Measurements from ENCODE around the gene RBMX2.
"Not testable (repeated sequence)": the region's sequence is repeated elsewhere in the genome, so short reads cannot be mapped to it uniquely, and the experiment has no call there.

Gene RBMX2, protein sequence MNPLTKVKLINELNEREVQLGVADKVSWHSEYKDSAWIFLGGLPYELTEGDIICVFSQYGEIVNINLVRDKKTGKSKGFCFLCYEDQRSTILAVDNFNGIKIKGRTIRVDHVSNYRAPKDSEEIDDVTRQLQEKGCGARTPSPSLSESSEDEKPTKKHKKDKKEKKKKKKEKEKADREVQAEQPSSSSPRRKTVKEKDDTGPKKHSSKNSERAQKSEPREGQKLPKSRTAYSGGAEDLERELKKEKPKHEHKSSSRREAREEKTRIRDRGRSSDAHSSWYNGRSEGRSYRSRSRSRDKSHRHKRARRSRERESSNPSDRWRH

DNA sequence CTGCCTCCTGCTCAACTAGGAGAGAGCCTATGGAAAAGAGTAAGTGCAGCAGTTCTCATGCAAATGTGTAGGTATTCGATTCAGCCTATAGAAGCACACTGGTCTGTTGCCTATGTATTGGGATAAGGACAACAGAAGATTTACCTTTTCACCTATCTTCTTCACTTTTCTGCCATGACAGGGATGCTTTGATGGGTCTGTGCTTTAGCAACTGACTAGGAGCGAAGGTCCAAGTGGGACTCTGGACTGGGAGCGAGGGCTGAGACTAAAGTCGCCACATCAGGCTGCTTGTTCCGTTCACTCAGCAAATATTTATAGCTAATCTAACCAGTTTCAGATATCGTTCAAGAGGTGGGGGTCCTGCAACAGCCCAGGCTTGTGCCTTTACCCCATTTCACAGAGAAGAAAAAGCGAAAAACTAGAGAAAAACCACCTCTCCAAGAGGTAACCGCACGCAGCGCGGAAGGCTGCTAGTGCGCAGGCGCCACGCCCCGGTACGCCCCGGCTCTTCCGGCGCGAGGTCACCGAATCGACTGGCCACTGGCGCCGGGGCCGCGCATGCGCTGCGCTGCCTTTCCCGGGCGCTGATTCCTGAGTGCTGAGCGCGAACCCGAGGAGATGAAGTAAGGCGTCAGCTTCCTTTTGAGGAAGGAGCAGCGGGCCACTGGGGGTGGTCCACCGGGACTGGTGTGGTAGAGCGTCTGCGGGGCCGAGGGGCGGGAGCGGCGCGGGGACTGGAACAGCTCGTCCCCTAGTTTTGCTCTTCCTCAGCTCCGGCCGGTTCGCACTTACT lies at the start of gene RBMX2:
Gene RBMX2 (plus strand): TSS at position 573 of the 793 bp plus-strand sequence. CDS start 46 bp downstream, at position 619.
- DNase-seq: peak; percentile 67

DNA sequence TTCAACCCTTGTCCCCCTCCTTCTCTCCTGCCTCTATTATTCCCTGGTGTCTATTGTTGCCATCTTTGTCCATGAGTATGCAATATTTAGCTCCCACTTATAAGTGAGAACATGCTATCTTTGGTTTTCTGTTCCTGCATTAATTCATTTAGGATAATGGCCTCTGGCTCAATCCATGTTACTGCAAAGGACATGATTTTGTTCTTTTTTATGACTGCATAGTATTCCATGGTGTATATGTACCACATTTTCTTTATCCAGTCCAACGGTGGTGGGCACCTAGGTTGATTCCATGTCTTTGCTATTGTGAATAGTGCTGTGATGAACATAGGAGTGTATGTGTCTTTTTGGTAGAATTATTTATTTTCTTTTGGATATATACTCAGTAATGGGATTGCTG lies 49.7 kb upstream of the RBMX2 start:
- DNase-seq: not testable (repeated sequence)

DNA sequence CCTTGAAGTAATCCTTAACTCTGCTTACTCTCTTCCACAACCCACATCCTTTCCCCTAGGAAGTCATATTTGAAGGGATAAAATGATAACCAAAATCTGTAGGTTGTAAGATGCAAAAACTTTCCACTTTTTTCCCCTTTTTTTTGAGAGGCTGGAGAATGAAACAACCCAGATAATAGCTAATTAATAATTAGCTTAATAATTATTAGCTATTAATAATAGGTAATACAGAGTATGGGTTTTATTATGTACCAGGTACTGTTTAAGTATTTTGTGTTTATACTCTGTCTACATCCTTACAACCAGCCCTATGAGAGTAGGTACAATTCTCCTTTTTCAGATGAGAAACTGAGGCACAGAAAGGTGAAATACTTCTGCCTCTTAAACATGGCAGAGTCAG lies 25.7 kb upstream of the RBMX2 start:
- DNase-seq: no peak

DNA sequence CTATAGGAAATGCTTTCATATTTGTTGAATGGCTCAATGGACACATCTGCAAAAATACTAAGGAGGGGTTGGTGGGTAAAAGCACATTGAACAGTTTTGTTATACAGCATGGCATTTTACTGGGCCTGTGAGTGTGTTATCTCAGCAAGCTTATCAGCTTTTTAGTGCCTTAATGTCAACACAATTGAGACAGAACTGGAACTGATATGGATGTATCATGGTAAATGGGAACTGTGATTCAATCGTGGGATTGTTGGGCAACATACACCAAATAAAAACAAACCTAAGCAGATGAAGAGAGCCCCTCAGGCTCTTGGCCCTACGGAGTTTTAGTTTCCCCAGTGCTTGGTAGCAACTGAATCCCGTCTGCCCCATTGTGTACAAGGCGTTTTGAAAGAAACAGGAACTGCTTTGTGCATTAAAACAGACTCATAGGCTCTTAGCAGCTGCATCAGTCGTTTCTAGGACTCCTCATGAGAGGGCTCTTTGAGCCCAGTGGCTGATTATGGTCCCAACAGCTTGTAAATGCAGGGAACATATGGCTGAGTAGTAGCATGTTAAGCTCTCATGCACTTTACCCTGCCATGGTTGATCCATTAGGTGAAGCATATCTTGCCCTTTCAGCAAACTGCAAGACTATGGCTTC lies 23.6 kb upstream of the RBMX2 start:
- no peak for DNase-seq

DNA sequence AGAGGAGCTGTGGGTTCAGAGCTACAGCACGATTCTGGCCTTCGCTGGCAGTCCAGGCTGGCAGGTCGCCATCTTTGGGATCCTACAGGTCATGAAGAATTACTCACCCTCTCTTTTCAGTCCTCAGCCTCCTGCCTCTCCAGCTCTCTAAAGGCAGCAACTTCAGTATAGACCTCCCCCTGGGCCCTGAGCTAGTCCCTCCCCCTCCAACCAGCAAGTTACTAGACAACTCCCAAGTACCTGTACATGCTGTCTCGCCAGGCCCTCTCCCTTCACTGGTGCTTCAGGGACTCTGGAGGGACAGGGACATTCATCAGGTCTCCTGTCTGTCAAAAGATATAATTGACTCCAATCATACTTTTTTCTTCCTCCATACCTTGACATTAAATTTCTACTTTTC lies 16.3 kb upstream of the RBMX2 start, which contains the start of gene GPR119:
Gene GPR119 (minus strand): TSS at position 155 of the 400 bp plus-strand sequence. CDS start 227 bp downstream, outside the sequence.
- DNase-seq: no peak

DNA sequence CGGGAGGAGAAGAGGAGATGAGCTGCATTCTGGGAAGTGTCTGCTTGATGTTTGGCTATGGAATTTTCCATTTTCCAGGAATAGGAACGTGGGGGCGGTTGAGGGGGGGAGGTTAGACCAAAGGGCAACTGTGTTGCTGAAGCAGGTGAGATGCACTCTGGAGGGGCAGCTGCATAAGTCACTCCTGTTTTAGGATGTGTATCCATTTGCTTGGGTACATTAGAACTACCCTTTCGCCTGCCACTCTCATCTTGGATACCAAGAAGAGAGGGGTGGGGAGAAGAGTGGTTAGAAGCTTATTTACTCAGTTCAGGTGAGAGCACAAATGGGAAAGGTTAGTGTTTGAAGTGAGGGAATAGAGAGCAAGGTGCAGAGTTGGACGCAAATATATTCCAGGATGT lies 15.4 kb upstream of the RBMX2 start:
- no peak for DNase-seq

DNA sequence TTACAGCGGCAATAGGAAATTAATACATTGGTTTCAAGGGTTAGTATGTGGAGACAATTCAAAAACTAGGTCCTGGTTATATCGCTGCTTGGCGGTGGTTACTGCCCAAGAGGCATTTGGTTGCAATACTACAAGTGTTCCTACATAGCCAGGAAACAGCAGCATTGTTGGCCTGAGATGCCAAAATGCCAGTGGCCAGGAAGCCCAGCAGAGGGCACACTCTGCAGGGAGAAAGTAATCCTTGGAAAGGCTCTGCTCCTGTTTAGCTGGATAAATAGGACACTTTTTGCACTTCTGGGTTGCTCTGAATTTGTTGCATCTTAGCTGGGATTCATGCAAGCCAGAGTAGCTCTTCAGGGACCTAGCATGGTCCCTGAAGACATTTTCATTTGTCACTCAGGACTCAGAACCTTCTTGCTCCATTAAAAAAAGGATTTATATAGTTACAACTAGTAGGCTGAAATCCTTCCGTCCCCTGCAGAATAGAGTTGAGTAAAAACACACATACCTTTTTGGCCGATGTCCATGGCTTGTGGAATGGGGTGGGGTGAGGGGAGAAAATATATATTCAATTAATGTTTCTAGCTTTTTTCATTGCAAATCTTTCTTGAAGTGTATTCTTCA lies 8.2 kb upstream of the RBMX2 start:
- peak; percentile 48 for DNase-seq

DNA sequence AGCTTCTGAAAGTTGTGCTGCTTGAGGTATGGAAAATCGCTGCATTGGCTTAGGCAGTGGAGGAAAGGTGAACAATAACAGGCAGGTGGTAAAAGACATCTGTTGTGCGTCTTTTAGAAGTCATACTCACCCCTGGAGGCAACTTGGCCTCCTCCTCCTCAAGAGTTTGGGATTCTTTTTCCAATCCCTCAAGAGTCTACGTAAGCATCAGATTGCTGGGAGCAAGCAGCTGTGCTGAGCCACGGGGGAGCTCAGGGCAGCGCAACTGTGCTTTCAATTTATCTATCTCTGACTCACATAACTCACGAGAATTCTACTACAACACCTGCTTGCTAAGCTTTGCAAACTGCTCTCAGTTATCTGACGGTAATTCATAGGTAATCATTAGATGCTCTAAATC lies 6.4 kb upstream of the RBMX2 start:
- DNase-seq: no peak

DNA sequence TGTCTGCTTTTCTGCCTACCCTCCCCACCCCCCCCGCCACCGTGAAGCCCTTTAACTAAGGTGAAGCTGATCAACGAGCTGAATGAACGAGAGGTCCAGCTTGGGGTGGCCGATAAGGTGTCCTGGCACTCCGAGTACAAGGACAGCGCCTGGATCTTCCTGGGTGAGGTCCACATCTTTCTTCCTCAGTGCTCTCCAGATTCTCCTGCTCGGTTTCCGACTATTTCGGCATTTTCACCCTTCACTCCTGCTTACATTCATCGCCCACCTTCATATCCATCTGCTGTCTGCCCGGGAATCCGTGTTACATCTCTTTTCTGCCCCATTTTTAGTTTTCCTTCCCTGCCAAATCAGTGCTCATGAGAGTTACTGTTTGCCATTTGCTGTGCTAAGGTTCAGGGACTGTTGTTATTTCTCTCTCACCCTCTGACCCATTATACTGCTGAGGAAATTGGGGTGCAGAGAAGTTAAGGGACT lies 459 bp downstream of the RBMX2 start:
- DNase-seq: no peak

DNA sequence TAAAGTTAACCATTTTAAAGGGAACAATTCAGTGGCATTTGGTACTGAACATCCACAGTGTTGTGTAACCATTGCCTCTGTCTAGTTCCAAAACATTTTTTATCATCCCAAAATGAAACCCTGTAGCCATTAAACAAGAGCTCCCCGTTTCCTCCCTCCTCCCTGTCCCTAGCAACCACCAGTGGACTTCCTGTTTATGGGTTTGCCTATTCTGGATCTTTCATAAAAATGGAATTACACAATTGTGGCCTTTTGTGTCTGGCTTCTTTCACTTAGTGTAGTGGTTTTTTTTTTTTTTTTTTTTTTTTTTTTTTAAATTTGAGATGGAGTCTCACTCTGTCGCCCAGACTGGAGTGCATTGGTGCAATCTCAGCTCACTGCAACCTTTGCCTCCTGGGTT lies 11.6 kb downstream of the RBMX2 start:
- no peak for DNase-seq

DNA sequence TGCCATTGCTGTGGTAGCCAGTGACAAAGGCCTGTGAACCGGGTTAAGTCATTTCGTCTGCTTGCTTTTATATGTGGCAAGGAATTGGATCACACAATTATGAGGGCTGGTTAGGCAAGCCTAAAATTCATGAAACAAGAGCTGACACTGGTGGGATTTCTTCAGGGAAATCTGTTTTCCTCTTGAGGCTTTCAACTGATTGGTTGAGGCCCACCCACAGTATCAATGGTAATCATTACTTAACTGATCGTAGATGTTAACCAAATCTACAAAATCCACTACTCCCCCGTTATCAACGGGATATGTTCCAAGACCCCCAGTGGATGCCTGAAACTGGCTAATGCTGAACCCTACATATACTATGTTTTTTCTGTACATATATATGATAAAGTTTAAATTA lies 13.0 kb downstream of the RBMX2 start:
- DNase-seq: no peak

DNA sequence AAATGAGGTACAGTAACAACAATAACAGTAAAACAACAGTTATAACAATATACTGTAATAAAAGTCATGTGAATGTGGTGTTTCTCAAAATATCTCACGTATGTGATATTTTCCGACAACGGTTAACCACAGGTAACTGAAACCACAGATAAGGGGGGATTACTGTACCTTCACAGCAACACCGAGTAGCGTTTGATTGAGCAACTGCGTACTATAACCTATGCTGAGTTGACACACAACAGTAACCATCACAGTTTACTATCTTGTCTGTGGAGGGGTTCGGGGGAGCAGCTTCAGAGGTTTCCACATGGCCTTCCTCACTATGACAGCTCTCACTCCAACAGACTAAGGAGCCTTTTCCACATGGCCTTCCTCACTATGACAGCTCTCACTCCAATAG lies 13.4 kb downstream of the RBMX2 start:
- DNase-seq: no peak

DNA sequence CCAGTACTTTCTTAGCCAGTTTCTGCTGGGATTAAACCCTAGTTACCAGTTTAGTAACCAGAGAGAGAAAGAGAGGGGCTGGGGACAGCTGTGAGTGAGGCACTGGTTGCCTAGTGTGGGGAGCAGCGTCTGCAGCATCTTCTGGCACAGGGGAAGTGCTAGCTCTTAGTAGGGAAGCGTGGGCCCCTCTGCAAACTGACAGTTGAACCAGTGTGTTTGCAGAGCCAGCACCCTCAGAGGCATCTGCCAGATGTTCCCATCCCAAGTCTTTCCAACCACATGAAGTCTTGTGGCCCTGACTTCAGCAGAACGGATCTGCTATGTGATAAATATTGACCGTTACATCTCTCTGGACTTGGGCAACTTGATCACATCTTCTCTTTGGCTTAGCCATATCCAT lies 15.0 kb downstream of the RBMX2 start:
- DNase-seq: no peak

DNA sequence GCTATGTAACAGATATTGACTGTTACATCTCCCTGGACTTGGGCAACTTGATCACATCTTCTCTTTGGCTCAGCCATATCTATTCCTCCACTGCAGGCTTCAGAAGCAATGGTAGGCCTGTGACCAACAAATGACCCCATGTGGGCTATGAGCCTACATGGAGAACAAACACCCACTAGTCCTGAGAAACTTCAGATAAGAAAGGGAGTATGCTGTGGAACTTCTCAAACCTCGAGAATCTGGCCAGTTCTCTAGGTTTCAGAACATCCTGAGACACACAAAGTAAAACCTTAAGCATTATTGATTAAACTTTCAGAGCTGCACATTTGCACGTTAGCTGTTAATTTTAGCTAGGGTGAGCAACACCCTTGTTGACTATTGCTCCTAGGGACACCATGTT lies 16.3 kb downstream of the RBMX2 start:
- no peak for DNase-seq

DNA sequence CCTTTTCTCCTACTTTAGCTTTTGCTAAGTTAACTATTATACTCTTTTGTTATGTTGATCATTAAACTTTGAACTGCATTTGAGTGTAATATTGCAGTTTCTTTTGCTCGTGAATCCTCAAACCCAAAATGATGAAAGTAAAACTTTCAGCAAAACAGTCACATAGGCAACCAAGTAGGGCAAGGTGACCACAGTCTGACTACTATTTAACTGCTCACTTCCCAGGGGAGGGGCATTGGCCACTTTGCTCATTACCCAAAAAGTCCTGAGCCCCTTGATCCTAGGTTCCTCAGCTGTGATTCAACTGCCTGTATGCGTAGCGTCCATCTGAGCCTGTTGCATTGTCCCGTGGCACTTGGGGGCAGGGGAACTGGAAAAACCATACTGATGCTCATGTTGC lies 17.0 kb downstream of the RBMX2 start:
- no peak for DNase-seq

DNA sequence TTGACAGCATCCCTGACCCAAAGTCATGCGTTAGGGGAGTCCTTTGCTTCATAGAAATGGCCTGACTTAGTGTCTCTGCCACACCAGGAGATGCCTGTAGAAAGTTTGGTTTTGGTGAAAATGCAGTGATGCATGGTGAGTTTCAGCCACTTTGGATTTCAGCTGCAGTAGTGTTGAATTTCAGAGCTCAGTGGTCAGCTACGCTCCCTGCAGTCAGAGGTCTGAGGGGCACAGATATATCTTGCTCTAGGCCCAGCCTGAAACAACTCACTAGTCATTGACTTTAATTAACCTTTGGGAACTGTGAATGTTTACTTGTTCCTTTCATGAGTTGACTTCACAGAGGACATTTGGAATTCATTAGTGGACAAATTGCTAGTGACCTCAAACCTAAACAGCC lies 17.5 kb downstream of the RBMX2 start:
- DNase-seq: no peak

DNA sequence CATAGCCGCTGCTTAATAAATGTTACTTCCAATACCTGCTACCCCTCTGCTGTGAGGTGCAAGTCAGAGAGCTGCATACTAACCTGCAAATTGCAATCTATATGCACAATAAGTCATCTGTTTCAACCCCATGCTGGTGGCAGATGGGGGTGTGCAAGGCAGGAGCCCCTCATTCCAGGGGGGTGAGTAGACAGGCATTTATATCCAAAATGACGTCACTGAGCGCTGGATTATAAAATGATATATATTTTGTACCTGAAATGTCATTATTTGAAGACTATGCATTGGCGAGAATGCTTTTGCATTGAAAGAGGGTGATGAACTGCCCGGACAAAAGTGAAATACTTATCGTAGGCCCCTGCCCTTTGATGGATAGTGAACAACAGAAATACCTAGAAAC lies 24.7 kb downstream of the RBMX2 start:
- DNase-seq: no peak

DNA sequence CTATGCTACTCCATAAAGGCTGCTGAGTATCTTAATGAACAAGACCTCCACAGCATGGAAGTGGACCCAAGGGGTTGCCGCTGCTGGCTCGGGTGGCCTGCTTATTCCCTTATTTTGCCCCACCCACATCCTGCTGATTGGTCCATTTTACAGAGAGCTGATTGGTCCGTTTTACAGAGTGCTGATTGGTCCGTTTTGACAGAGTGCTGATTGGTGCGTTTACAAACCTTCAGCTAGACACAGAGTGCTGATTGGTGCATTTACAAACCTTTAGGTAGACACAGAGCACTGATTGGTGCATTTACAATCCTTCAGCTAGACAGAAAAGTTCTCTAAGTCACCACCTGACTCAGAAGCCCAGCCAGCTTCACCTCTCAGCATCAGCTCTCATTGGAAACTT lies 27.4 kb downstream of the RBMX2 start:
- DNase-seq: not testable (repeated sequence)

DNA sequence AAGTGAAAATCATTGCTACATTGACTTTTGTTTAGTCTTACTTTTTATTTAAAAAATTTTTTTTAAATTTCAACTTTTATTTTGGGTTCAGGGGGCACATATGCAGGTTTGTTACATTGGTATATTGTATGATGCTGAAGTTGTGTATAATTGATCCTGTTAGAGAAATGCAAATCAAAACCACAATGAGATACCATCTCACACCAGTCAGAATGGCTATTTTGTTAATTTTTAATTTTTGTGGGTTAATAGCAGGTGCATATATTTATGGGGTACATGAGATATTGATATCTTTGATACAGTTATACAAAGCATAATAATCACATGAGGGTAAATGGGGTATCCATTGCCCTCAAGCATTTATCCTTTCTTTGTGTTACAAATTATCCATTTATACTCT lies 34.1 kb downstream of the RBMX2 start:
- no peak for DNase-seq

DNA sequence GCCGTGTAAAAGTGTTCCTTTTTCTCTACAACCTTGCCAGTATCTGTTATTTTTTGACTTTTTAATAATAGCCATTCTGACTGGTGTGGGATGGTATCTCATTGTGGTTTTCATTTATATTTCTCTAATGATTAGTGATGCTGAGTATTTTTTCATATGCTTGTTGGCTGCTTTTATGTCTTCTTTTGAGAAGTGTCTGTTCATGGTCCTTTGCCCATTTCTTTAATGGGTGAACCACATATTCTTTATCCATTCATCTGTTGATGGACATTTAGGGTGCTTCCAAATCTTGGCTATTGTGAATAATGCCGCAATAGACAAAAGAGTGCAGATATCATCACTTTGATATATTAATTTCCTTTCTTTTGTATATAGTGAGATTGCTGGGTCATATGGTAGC lies 36.2 kb downstream of the RBMX2 start:
- DNase-seq: not testable (repeated sequence)

DNA sequence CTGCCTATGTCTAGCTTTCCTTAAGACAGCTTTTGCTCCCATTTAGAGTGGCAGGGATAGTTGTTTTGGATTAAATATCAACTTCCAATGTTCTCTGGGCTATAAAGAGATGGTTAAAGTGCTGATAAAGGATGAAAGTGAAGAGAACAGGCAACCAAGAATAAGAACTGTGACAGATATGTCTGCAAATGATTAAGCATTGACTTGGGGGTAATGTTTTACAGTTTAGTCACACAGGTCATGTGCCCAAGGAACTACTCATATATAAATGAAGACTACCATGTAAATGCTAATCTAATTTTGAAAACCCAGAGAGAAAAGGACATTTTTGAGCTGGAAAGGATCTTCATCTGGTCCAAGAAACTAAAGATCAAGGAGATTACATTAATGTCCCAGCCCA lies 42.1 kb downstream of the RBMX2 start:
- DNase-seq: no peak

DNA sequence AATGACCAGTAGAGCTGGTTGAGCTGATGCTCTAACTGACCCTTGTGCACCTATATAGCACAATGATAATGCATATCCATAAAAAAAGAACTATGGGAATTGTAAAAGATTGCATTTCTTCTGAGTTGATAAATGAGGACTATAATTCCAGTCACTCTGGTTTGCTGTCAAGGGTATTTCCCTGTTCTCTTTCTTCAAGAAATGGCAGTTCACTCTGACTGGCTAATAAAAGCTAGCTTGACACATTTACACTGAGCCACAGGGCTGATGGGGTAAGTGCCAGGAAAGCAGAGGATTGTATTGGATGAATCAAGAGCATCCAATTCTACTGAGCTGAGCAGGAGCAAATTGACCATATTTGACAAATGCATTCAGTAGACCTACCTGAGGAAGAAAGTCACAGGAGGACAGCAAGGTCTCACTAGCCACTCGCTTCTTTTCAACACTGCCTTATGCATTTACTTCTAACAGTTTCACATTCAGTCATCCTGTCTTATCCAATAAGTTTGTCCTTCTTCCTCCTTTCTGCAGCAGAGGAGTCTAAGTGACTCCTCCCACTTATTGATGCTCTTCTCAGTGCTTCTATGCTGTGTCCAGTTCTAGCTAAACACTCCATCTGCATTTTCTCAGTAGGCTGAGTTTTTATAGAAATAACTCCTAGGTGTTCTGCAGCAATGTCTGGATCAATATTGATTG lies 43.0 kb downstream of the RBMX2 start:
- no peak for DNase-seq

DNA sequence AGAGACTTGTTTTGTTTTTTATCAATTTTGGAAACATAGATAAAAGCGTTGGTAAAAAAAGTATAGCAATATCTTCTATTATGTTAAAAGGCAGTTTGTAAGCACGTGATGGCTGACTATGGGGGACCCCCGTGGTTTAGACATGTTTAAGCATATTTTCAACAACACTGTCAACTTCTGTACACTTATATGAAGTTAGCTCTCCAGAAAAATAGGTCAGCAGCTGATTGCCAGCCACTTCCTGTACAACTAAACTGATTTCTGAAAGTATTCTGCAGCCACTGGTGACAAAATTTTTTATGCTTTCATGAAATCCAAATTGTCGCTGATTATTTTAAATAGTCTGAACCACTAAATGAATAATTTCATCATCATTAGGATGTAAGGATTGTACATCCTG lies 45.2 kb downstream of the RBMX2 start:
- DNase-seq: no peak
